HG03342 (cell line): Measurements from ENCODE around the gene FOXJ2.
"Not testable (repeated sequence)": the region's sequence is repeated elsewhere in the genome, so short reads cannot be mapped to it uniquely, and the experiment has no call there.

ENCODE experiments used
- ATAC-seq: cut with Tn5 transposase; IDR thresholded peaks from one replicate; pipeline ENCODE4 v1.9.1; 2021; ENCODE audit warnings: mild to moderate bottlenecking, moderate library complexity; ENCODE audit not compliant: unreplicated experiment

The FOXJ2 gene

DNA sequence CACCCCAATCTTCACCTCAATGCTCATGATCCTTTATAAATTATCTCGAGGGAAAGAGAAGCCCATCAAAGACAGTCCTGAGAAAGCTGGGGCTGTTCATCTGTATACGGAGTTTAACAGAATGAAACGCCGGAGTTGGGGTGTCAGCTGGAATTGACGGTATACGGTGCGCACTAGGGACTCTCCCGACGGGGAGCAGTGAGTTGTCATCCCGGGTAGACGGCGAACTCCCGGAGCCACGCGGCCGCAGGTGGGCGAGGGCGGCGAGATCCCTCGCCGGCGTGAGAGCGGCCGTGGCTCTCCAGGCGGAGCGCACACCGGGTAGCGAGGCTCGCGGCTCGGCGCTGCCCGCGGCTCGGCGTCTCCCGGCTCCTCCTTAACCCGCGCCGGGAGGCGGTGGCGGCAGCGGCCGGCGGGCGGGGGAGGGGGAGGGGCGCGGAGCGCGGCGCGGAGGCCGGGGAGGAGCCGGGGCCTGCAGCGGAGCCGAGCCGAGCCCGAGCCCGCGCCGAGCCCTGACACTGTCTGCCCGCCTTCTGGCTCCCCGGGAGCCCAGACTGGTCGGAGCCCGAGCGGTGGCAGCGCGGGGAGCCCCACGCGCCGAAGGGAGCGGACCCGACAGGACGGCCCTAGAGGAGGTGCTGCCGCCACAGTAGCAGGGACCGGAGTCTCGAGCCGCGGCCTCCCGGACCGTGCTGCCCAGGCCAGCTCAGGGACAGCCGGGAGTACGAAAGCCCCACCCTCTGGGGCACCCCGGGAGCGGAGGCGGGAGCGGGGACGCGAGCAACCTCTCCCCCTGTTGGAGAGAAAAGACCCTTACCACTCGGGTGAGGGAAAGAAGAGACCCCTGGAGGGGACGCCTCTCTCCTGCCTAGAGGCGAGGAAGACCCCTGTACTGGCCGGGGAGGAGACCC, at the start of gene FOXJ2:
Gene FOXJ2, plus strand, starts transcription at position 475 of the 911 bp plus-strand sequence. CDS start 7,117 bp downstream, outside the sequence.
- peak; percentile 62 for ATAC-seq

DNA sequence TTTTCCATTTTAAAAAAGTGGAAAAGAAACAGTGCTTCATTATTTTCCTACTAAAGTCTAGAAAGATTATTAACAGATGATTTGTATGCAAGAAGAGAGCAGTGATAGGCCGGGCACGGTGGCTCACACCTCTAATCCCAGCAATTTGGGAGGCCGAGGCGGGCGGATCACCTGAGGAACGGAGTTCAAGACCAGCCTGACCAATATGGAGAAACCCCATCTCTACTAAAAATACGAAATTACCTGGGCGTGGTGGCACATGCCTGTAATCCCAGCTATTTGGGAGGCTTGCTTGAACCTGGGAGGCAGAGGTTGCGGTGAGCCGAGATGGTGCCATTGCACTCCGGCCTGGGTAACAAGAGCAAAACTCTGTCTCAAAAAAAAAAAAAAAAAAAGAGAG, 49.5 kb upstream of the FOXJ2 start:
- not testable (repeated sequence) for ATAC-seq

DNA sequence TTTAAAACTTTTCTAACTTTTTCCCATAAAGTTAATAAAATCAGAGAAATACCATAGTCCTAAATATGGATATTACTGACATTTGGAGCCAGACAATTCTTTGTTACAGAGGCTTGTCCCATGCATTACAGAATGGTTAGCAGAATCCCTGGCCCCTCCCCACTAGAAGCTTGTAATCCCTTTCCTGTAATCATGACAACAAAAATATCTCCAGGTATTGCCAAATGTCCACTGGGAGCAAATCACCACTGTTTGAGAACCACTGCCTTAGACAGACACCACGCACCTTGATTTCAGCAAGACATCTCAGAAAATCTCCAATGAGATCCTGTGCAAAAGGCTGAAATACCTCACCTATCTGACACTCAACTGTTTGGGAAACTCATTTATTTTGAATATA, 49.1 kb upstream of the FOXJ2 start:
- ATAC-seq: not testable (repeated sequence)

DNA sequence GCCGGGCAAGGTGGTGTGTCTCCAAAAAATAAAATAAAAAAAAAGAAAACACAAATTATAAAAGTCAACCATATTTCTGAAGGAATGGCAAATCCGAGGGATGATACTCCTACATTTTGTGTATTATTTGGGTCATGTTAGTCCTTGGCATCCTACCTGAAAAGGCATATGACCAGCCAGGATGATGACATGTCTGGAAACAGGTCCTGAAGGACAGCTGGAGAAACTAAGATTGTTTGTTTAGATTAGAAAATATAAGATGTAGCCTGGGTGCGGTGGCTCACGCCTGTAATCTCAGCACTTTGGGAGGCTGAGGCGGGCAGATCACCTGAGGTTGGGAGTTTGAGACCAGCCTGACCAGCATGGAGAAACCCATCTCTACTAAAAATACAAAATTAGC, 47.6 kb upstream of the FOXJ2 start:
- ATAC-seq: no peak

DNA sequence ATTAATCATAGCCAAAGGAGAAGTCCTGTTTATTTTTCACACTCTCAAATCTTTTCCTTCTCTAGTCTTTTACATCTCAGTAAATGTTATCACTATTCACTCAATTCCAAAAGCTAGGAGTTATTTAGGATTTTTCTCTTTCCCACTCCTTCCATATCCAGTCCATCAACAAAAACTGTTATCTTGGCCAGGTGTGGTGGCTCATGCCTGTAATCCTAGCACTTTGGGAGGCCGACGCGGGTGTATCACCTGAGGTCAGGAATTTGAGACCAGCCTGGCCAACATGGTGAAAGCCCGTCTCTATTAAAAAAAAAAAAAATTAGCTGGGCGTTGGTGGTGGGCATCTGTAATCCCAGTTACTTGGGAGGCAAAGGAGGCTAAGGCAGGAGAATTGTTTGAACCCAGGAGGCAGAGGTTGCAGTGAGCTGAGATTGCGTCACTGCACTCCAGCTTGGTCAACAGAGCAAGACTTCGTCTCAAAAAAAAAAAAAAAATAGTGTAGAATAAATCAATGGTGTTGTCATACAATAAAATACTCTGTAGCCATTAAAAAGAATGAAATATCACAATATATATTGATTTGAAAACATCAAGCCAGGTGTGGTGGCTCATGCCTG, 46.6 kb upstream of the FOXJ2 start:
- no peak for ATAC-seq

DNA sequence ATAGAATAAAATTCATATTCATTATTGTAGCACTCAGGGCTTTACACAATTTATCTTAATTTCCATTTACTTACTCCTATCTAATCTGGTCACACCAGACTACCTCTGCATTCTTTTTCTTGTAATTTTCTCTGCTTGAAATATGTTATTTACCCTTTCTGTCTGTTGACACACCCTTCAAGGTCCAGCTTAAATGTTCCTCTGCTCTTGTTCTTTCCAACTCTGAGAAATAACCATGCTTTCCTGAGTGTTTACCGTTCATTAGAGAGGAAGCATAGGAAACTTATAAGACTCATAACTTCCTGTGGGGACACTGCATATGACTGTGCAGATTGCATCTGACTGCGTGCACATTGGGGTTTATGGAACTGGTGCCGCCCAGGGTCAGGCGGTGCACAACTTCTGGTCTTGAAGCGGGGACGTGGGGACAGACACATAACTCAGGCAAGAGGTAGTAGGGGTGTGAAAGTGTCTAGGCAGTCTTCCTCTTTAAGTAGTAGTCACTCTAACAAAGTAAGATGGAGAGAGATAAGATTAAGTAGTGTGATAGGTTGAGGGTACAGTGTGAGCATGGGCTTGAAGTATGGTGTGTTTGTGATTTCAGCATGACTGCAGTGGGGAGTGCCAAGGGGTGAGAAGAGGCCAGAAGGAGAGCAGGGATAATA, 42.6 kb upstream of the FOXJ2 start:
- ATAC-seq: no peak

DNA sequence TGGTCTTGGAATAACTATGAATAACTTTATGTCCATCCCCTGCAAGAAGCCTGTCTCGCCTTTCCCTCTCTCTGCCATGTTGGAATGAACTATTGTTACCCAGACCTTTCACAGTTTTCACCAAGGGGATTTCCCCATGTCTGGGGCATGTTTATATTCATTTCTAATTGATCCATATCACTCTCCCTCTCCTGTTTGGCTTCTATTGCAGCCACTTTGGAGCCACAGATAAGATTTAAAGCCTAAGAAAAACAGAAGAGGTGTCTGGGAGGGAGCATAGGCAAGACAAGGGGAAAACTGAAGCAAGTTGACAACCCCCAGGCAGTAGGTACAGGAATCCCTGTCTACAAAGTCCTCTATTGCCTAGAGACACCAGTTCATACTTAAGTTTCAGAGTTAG, 41.0 kb upstream of the FOXJ2 start:
- no peak for ATAC-seq

DNA sequence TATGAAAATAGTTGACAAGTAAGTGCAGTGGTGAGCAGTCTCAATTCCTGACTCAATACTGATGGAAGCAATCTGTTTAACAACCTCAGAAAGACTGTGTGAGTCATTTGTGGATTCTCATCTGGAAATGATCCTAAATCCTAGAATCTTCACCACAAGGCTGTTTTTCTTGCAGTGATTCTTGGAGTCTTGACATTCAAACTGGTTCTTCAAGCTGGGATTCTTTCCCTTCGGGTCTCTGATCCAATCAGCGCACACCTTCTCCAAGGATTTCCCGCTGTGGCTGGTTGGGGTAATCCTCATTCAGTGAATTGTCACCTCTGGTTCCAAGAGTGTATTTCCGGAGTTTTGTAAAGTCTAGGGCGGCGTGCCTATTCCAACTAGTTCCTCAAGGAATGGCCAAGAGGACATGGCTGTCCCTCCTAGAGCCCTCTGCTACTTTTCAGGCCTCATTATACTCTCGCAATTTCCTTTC, 37.7 kb upstream of the FOXJ2 start:
- ATAC-seq: no peak

DNA sequence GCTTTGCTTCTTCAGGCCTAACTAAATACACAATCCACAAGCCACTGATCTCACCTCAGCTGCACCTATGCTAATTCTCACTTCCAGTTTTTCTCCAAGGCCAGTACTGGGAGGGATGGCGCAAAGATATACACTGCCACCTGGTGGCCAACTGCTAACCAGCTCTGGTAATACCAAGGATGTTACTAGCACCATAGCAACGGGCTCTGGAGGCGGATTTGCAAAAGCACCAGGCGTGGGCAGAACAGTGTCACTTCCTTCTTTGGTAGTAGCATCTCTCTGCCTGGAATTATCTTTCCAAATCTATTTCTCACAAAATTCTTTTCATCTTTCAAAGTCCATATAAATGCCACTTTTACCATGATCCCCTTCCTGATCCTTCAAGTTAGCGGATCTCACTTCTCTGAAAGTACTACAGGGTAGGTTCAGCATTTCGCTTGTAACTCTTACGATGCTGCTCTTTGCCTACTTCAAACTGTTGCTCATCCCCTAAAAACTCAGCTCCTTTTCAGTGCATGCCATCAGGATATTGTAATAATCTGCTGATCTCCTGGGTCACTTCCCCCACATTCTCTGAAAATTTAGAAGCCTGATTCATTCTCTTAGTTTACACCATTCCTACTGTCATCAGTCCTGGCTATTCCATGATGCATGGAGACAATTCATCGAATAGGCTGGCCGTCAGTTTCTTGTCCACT, 37.1 kb upstream of the FOXJ2 start:
- ATAC-seq: peak; percentile 99

DNA sequence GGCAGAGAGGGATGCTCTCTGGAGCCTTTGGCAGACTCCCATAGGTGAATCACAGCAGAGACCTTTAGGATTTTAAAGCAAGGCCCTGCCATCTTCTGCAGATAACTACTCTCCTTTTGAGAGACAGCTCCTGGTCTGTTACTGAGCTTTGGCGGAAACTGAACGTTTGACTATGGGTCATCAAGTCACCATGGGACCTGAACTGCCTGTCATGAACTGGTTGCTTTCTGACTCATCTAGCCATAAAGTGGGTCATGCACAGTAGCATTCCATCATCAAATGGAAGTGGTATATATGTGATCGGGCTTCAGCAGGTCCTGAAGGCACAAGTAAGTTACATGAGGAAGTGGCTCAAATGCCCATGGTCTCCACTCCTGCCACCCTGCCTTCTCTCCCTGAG, 31.7 kb upstream of the FOXJ2 start:
- not testable (repeated sequence) for ATAC-seq

DNA sequence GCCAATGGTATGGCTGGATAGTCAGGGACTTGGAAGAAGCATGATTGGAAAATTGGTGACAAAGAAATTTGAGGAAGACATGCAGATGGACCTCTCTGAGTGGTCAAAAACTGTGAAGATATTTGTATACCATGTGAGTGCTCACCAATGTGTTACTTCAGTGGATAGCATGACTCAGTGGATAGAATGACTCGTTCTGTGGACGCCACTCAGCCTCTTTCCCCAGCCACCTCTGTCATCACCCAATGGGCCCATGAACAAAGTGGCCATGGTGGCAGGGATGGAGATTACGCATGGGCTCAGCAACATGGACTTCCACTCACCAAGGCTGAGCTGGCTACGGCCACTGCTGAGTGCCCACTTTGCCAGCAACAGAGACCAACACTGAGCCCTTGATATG, 31.0 kb upstream of the FOXJ2 start:
- ATAC-seq: not testable (repeated sequence)

DNA sequence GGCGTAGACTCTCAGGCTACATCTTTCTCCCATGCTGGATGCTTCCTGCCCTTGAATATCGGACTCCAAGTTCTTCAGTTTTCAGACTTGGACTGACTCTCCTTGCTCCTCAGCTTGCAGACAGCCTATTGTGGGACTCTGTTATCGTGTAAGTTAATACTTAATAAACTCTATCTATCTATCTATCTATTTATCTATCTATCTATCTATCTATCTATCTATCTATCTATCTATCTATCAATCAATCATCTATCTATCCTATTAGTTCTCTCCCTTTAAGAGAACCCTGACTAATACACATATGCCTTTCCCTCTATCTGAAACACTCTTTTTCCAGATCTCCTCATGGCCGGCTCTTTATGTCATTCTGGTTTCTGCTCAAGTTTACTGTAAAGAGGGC, 27.6 kb upstream of the FOXJ2 start:
- not testable (repeated sequence) for ATAC-seq

DNA sequence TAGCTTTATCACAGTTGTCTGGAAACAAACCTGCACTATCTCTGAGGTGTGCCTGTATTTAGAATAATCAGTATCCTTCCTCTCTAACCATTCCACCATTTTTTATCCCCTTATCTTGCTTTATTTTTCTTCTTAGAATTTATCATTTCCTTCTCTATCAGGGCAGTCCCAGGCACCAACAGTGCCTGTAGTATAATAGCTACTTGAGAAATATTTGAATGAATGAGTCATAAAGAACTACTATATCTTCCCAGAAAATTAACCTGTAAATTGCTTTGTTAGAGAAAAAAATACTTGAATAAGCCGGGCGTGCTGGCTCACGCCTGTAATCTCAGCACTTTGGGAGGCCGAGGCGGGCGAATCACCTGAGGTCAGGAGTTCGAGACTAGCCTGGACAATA, 21.2 kb upstream of the FOXJ2 start:
- ATAC-seq: no peak

DNA sequence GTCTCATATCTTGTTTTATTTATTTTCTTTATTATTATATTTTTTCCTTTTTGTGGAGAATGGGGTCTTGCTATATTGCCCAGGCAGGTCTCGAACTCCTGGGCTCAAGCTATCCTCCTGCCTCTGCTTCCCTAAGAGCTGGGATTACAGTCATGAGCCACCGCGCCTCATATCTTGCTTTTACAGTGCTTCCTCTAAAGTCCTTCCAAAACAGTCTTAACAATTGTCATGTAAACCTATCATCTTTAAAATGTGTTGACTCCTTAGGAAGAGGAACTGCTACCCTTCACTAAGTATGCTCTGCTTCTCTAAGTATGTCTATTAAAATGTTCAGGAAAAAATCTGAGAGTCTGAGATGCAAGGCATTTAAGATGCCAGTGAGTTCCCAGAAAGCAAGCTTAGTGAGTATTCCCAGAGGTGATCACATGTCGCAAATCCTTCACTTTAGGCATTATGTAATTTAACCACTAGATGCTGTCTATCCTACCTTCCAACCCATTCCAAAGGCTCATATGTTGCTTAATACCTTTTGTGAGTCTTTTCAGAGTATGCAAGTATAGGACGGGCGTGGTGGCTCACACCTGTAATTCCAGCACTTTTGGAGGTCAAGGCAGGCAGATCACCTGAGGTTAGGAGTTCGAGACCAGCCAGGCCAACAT, 19.7 kb upstream of the FOXJ2 start:
- no peak for ATAC-seq

DNA sequence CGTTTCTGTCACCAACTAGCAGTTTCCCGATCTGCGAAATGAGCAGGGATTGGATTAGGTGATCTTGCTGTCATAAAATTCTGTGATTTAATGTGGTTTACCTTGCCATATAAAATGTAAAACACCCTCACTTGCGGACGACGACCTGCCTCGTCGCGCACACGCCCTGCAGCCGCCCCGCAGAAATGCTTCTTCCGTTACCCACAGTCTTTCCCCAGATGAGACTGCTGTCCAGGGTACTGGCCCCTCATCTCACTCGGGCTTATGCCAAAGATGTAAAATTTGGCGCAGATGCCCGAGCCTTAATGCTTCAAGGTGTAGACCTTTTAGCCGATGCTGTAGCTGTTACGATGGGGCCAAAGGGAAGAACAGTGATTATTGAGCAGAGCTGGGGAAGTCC, 17.7 kb upstream of the FOXJ2 start:
- no peak for ATAC-seq

DNA sequence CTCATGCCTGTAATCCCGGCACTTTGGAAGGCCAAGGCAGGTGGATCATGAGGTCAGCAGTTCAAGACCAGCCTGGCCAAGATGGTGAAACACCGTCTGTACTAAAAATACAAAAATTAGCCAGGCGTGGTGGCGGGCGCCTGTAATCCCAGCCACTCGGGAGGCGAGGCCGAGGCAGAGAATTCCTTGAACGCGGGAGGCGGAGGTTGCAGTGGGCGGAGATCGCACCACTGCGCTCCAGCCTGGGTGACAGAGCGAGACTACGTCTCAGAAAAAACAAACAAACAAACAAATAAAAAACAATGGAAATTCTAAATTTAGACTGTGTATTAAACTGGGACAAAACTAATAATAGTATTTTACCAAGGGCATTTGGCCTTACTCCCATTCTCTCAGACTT, 14.3 kb upstream of the FOXJ2 start:
- not testable (repeated sequence) for ATAC-seq

DNA sequence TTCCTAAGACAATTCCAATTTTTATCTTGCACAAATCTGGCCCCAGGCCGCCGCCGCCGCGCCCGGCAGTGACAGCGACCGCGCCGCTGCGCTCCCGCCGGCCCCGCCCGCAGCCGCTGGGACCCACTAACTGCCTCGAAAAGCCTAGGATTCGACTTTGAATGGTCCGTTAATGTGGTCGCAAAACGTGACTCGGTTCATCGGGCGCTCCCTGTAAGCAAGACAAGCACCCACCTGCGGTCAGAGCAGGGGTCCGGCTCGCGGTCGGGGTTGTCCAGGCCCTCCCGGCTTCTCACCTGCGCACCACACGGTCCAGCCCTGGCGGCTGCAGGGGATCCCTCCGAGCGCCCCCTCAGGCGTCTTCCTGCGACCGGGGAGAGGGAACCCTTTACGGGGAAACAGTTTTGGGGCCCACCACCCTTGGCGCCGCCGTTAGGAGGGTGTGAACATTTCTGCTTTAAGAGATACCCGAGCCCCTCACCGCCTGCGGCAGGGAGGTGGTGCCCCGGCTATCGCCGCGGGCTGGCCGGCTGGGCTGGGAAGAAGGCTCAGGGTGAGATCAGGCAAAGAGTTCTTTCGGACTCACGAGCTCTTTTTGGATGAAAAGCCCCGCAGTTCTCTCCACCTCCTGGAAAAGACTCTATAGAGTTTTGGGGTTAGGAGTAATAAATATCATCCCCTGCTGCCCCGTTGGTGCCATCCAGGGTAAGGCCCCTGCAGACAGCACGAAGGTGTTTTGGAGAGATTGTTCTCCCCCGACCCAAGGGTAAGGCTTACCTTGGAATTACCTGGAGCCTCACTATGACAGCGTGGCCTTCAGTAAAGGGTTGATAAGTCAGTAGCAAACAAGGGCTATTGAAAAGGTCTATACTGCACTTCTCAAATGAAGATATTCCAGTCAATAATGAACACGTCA, 13.6 kb upstream of the FOXJ2 start:
- no peak for ATAC-seq

DNA sequence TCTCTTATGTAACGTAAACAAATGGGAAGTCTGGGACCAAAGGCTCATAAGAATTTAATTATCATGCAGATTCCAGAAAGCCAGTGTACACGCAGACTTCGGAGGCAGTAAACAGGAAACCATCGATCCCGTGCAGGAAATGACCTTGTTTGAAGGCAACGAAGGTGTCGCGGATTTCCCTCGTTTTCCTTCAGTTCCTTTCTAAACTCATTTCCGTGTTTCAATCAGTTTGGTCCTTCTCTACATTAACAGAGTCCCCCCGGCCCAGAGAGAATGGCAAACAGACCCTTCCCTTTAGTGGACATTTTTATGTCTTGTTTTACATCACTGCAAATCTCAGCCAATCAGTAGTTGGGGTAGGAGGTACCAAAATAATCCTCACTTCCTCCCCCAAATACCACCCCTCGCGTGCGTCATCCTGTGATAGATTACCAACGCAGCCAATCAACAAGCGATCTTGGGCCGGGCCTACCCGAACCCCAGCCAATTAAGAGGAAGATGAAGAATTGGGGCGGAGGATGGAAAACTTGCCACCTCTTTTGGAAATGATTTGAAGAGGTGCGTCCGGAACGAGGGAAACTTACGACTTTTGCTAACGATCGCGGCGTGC, 6.1 kb upstream of the FOXJ2 start:
- peak; percentile 97 for ATAC-seq

DNA sequence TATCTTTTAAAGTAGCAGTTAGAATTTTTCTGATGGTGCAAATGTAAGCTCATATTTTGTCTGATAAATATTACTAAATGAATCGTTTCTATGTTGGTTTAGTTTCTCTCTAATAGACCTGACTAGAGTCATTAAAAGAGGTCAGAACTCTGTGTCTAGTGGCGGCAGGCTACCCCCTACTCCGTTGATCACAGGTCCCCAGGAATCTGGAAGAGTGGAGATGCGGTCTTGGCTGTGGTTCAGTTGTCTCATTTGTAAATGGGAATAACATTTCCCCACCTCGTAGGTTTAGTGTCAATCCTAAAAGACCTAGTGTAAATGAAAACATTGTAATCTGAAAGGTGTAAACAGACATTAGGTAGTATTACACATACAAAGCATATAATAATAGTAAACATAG, 4.7 kb upstream of the FOXJ2 start:
- no peak for ATAC-seq
